Thyroid gland (tissue), 4 donors: ENCODE data around the gene ACOX2. TPM values are rescaled to one million over a fixed set of nuclear protein-coding genes. Genes with fewer than 3 reads are reported as not detected.

ENCODE experiments used
- DNase-seq, 2 donors: peaks; one replicate each; pipeline ENCODE4 v3.0.0-alpha.2; 2019
- H3K27ac ChIP-seq, 3 donors: fragments of 200-600 bp; sonication (generic); 1 replicate in 2 of 3; 2 replicates in 1 of 3; pipeline ENCODE4 v1.5.1; 2016 to 2019; ENCODE audit warnings: mild to moderate bottlenecking in 1 of 3, moderate library complexity in 1 of 3
- H3K27me3 ChIP-seq: fragments of 200-600 bp; sonication (generic); one replicate; pipeline ENCODE4 v1.5.1; 2019
- H3K36me3 ChIP-seq, 2 donors: fragments of 200-600 bp; sonication (generic); one replicate each; pipeline ENCODE4 v1.5.1; 2016 to 2019
- H3K4me1 ChIP-seq, 2 donors: fragments of 200-600 bp; sonication (generic); one replicate each; pipeline ENCODE4 v1.5.1; 2017 to 2019
- H3K4me3 ChIP-seq, 3 donors: fragments of 200-600 bp; sonication (generic); replicated peaks in 1 of 3; 1 replicate in 2 of 3; 2 replicates in 1 of 3; pipeline ENCODE4 v1.5.1; 2016; ENCODE audit warnings: mild to moderate bottlenecking in 1 of 3
- H3K9me3 ChIP-seq: fragments of 200-600 bp; sonication (generic); one replicate; pipeline ENCODE4 v1.5.1; 2017
- CTCF ChIP-seq, 6 experiments: fragments of 200-600 bp in 3 of 6; fragments of 450-650 bp in 3 of 6; sonication (generic) in 3 of 6; IDR thresholded peaks; one replicate each; pipeline ENCODE4 v1.5.1; 2016 to 2019; ENCODE audit warnings: antibody characterized with exemption in 6 of 6, mild to moderate bottlenecking in 2 of 6, inconsistent platforms in 1 of 6, moderate library complexity in 1 of 6
- POLR2A ChIP-seq, 2 donors: fragments of 450-650 bp; IDR thresholded peaks; one replicate each; pipeline ENCODE4 v1.6.1; 2017; ENCODE audit warnings: antibody characterized with exemption in 2 of 2, mild to moderate bottlenecking in 2 of 2, moderate library complexity in 1 of 2
- WGBS, 2 donors: methylation state at CpG; one replicate each; pipeline ENCODE4 v1.1.5; 2017; 5-methylcytosine and 5-hydroxymethylcytosine counted together
- intact Hi-C: fragments of 100-400 bp; cut with DNase I; formaldehyde crosslinking; loops from one replicate; pipeline ENCODE4 v1.15.1; 2023
- total RNA-seq, 4 donors: library from RNA; depleted of rRNA; stranded (reverse); fragments of >200 nt; gene quantifications; one replicate each; pipeline ENCODE4 v1.2.3, GENCODE V29; 2016

ACOX2 gene
- total RNA-seq, 4 donors from 2014 or later: 17.8 to 62.2 (median 37.4) TPM

DNA sequence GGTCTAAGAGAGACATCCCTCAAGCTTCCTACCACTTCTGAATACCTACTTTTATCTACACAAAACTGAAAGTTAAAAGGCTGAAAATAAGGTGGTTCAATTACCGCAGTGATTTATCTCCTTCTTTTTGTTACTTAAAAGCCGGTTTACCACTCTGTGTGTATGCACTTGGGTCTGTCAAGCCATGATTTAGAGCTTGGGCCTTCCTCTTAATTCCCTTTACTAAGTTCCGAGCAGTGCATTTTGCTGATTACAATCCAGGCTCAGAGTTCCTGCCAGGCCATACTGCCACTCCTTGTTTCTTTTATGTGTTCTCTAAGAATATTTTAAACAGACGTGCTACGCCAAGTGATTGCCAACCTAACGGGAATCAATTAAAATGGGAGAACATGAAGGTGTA, 28.6 kb downstream of the ACOX2 start:
- Histone ChIP-seq H3K27me3 (no peaks in the 10 kb centered on the region), H3K36me3 (peaks cover 0 to 19% of the 10 kb centered on the region in 2 donors), H3K4me1 (no peaks in the 10 kb centered on the region), H3K4me3 (no peak overlapping the region), H3K27ac (no peak overlapping the region), H3K9me3 (no peaks in the 10 kb centered on the region)
- no peak for DNase-seq
- TF ChIP-seq CTCF (IDR thresholded peaks at IDR 0.05) (no peak), POLR2A (IDR thresholded peaks at IDR 0.05) (no peak)
- 80 to 81% methylated on average over 6 of the region's 6 CpGs for WGBS, 2 donors
- intact Hi-C loops: no loop called here

GRCh38 chr3:58507356-58508078, 29.5 kb downstream of the ACOX2 start:
- TF ChIP-seq POLR2A (IDR thresholded peaks at IDR 0.05) (no peak), CTCF (IDR thresholded peaks at IDR 0.05) (no peak)
- intact Hi-C loops: no loop called here
- 72 to 83% methylated on average over 2 of the region's 2 CpGs for WGBS, 2 donors
- Histone ChIP-seq H3K27ac (no peak overlapping the region), H3K4me1 (no peaks in the 10 kb centered on the region), H3K4me3 (no peak overlapping the region), H3K36me3 (peaks cover 0 to 16% of the 10 kb centered on the region in 2 donors), H3K27me3 (no peaks in the 10 kb centered on the region), H3K9me3 (no peaks in the 10 kb centered on the region)
- no peak for DNase-seq

DNA sequence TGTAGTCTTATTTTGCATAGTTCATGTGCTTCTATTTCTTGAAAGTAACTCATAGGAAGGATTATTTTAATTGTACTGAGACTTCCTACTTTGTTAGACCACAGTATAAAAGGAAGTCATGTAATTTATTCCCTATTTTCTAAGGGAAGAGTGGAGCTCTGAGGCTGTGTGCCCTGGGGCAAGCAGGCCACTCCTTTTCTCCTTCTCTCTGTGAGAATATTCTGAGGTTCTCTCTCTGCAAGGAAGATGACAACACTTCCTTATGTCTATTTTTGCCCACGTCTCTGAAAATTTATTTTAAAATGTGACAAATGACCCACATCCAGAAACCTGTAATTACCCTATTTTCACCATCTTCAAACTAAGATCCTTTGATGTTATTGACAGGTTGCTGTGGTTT, 34.1 kb downstream of the ACOX2 start:
- intact Hi-C loops: no loop called here
- 63 to 71% methylated on average over 1 of the region's 1 CpG for WGBS, 2 donors
- no peak overlapping the region for H3K27ac ChIP-seq
- H3K4me1 ChIP-seq: peaks cover 0 to 3% of the 10 kb centered on the region in 2 donors
- TF ChIP-seq POLR2A (IDR thresholded peaks at IDR 0.05) (no peak), CTCF (IDR thresholded peaks at IDR 0.05) (no peak)
- no peak for DNase-seq
- H3K9me3 ChIP-seq: no peaks in the 10 kb centered on the region
- no peak overlapping the region for H3K4me3 ChIP-seq
- peaks cover 8 to 14% of the 10 kb centered on the region in 2 donors for H3K36me3 ChIP-seq
- H3K27me3 ChIP-seq: no peaks in the 10 kb centered on the region

- H3K9me3 ChIP-seq: no peaks in the 10 kb centered on the region
- H3K4me1 ChIP-seq: peaks cover 29 to 46% of the 10 kb centered on the region in 2 donors
- intact Hi-C loops: no loop called here
- no peak overlapping the region for H3K4me3 ChIP-seq
- peak; percentile 17 to 30 for DNase-seq
- peaks cover 8% of the 10 kb centered on the region in 2 donors for H3K36me3 ChIP-seq
- WGBS, 2 donors: 0 to 8% methylated on average over 1 of the region's 1 CpG
- H3K27ac ChIP-seq: peak overlapping the region; percentile 47 to 62 (median 54)
- TF ChIP-seq POLR2A (IDR thresholded peaks at IDR 0.05): no peak
- no peak for TF ChIP-seq CTCF (IDR thresholded peaks at IDR 0.05)
- H3K27me3 ChIP-seq: no peaks in the 10 kb centered on the region
Measured at GRCh38 chr3:58497097-58497496, 39.9 kb downstream of the ACOX2 start.

- Histone ChIP-seq H3K4me1 (peaks cover 30 to 46% of the 10 kb centered on the region in 2 donors), H3K36me3 (peaks cover 4 to 6% of the 10 kb centered on the region in 2 donors), H3K4me3 (no peak overlapping the region), H3K27me3 (no peaks in the 10 kb centered on the region), H3K27ac (peak overlapping the region; percentile 10 to 62 (median 47)), H3K9me3 (no peaks in the 10 kb centered on the region)
- WGBS, 2 donors: 84 to 89% methylated on average over 5 of the region's 5 CpGs
- intact Hi-C loops: no loop called here
- TF ChIP-seq POLR2A (IDR thresholded peaks at IDR 0.05): no peak
- no peak for TF ChIP-seq CTCF (IDR thresholded peaks at IDR 0.05)
- DNase-seq: no peak
Measured at GRCh38 chr3:58496206-58496857, 40.7 kb downstream of the ACOX2 start.
